ENCODE data around the gene TPPP.

Gene TPPP

DNA sequence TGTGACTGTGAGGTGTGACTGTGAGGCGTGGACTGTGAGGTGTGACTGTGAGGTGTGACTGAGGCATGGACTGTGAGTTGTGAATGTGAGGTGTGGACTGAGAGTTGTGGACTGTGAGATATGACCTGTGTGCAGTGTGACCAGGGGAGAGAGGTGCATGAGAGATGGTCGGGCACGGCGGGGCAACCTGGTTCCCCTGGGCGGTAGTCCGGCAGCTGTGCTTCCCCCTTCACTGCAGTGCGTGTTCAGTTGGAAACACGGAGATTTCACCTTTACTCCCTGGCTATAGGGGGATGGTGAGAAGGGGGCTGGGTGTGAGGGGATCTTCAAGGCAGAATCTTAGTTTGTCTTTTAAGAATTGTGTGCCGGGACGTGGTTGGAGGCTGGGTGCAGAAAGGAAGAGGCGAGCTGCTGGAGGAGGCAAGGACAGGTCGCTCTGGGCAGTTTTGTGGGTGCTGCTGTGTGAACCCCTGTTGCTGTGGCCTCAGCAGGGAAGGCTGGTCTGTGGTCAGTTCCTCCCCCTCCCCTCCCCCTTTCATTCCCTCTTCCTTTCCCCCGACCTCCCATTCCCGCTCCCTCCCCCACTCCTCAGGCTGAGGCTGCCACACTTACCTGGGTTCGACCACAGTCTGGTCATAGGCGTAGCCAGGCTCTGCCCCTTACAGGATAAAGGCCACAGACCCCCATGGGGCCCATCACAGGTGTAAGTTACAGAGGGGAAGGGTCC lies 41.7 kb downstream of the TPPP start:
- DNase-seq (ENCODE audit: low read depth), result no peak
- TF ChIP-seq, protein P1, sequence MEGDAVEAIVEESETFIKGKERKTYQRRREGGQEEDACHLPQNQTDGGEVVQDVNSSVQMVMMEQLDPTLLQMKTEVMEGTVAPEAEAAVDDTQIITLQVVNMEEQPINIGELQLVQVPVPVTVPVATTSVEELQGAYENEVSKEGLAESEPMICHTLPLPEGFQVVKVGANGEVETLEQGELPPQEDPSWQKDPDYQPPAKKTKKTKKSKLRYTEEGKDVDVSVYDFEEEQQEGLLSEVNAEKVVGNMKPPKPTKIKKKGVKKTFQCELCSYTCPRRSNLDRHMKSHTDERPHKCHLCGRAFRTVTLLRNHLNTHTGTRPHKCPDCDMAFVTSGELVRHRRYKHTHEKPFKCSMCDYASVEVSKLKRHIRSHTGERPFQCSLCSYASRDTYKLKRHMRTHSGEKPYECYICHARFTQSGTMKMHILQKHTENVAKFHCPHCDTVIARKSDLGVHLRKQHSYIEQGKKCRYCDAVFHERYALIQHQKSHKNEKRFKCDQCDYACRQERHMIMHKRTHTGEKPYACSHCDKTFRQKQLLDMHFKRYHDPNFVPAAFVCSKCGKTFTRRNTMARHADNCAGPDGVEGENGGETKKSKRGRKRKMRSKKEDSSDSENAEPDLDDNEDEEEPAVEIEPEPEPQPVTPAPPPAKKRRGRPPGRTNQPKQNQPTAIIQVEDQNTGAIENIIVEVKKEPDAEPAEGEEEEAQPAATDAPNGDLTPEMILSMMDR (conservative IDR thresholded peaks at IDR 0.05; ENCODE audit: low read depth, low read length), result no peak
- H3K4me3 ChIP-seq (ENCODE audit: low read length), result no peak overlapping the region

DNA sequence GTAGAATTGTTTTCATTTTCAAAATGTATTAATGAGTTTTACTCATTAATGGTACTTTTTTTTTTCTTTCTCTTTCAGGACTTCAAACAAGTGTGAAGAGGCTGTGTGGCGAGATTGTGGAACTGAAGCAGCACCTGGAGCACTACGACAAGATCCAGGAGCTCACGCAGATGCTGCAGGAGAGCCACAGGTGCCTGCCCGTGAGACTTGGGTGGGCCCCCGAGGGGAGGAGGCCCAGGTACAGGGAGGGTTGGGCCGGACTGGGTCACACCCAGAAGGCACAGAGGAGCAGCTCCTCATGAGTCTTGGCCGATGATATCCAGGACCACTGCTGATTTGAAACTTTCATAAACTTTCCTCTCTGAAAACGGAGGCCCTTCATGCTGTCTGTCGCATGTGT lies 45.4 kb downstream of the TPPP start:
- TF ChIP-seq, protein P1 (conservative IDR thresholded peaks at IDR 0.05; ENCODE audit: low read depth, low read length), result no peak
- no peak overlapping the region for H3K4me3 ChIP-seq (ENCODE audit: low read length)
- no peak for DNase-seq (ENCODE audit: low read depth)

DNA sequence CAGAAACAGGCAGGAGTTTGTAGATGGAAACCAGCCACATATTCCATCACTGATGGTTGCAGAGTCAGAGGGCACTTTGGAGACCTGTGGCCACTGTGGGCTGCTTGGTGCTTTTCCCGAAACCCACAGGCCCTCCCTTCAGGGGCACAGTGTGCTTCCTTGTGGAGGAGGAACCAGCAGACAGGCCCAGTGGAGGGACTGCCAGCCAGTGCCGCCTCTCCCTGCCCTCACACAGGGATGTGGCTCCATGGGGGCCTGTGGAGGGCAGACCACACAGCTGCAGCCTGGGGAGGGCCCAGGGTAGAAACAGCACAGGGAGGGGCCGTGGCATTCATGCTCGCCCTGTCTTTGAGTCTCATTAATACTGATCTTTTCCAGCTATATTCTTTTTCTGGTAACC lies 45.8 kb downstream of the TPPP start:
- TF ChIP-seq, protein P1 (conservative IDR thresholded peaks at IDR 0.05; ENCODE audit: low read depth, low read length), result no peak
- DNase-seq (ENCODE audit: low read depth), result no peak
- no peak overlapping the region for H3K4me3 ChIP-seq (ENCODE audit: low read length)

DNA sequence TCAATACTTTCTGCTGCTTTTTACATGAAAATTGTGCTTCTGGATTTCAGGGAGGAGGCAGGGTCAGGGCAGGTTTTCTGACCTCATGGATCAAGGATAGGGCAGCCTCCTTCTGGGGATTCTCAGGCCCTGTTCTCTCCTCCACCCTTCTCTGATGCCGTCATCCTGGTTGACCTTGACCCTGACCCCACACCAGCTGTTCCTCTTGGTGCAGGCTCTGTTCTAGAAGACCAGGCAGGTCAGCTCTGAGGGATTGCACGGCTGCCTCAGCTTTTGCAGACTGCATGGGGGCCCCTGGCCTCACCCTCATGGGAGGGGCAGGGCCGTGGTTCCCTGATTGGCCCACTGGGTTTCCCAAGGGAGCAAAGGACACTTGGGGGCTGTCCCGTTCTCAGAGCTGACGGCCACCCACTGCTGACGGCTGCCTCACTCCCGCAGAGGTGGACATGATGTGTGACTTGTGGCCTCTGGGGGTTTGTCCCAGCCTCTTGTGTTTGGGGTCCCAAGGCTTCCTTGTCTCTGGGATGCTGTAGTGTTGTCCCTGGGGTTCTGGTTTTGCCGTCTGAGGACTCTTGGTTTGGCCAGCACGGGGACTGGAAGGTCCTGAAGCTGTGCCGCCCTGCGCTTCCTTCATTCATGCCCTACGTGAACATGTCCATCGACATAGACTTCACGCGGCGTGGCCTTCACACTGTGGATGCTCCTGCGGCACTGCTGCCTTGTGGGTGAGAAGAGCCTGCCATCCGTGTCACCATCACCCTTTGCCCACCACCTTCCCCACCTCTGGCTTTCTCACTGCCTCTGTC lies 46.6 kb downstream of the TPPP start:
- no peak for DNase-seq (ENCODE audit: low read depth)
- TF ChIP-seq, protein P1 (conservative IDR thresholded peaks at IDR 0.05; ENCODE audit: low read depth, low read length), result no peak
- H3K4me3 ChIP-seq (ENCODE audit: low read length), result no peak overlapping the region

DNA sequence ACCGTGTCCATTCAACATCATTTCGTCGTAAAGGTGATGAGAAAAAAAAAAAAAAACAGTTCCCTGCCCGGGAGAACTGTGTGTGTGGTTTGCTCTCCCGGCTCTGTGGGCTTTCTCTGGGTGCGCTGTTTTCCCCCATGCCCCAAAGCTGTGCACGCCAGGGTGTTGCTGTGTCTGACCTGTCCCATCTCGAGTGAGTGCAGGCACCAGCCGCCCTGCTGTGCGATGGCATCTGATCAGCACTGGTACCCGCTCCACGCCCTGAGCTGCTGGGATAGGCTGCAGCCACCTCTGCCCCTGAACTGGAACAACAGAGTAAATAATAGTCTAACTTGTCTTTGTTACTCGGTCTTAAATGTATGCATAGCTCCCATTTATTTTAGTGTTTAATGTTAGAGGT lies 47.7 kb downstream of the TPPP start:
- no peak for DNase-seq (ENCODE audit: low read depth)
- TF ChIP-seq, protein P1 (conservative IDR thresholded peaks at IDR 0.05; ENCODE audit: low read depth, low read length), result no peak
- no peak overlapping the region for H3K4me3 ChIP-seq (ENCODE audit: low read length)

DNA sequence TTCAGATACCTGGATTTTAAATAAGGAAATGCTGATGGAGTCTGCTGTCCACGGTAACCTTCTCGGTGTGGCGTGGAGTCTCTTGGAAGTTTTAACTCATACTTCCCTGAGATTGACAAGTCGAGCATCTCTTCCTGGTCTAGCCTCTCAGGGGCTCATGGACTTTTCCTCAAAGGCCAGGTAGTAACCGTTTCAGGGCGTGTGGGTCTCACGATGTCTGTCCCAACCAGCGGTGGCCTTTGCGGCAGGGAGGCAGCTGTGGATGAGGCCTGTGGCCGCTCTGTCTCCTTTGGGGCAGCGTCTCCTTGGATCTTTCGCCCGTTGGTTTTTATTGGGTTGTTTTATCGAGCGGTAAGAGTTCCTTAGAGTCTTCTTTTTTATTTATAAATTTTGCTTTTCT lies 48.2 kb downstream of the TPPP start:
- no peak overlapping the region for H3K4me3 ChIP-seq (ENCODE audit: low read length)
- no peak for DNase-seq (ENCODE audit: low read depth)
- TF ChIP-seq, protein P1 (conservative IDR thresholded peaks at IDR 0.05; ENCODE audit: low read depth, low read length), result no peak

DNA sequence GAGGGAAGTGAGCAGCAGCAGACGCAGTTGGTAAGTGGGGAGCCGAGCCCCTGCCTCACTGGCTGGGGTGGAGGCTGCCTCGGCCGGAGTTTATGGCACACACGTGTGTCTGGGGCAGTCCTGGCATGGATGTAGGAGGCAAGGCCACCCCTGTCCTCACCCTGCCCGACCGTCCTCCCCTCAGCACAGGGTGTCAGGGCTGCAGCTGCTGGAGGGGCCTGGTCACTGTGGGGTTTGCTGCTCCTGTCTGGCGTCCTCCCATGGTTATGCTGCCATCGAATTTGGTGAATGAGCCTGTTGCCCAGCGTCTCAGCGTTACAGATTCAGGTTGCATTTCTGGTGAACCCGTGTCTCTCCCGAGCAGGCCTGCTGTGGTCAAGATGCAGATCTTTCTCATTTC lies 48.6 kb downstream of the TPPP start:
- H3K4me3 ChIP-seq (ENCODE audit: low read length), result no peak overlapping the region
- DNase-seq (ENCODE audit: low read depth), result no peak
- TF ChIP-seq, protein P1 (conservative IDR thresholded peaks at IDR 0.05; ENCODE audit: low read depth, low read length), result no peak

Measured in retinal pigment epithelial cell (primary cell).